K562 (cell line): ENCODE measurements around the gene LEMD3. TPM values are rescaled to one million over a fixed set of nuclear protein-coding genes. Genes with fewer than 3 reads are reported as not detected.

ENCODE experiments used
- ARHGAP35 ChIP-seq: fragments of 450-650 bp; IDR thresholded peaks from 2 replicates; pipeline ENCODE4 v1.6.1; 2018; ENCODE audit not compliant: partially characterized antibody
- ATF3 ChIP-seq, 2 experiments: fragments of 450-650 bp in 1 of 2; sonication (generic) in 1 of 2; formaldehyde crosslinking in 1 of 2; IDR thresholded peaks in 1 of 2; conservative IDR thresholded peaks in 1 of 2; 2 replicates each; pipeline versions ENCODE4 v1.6.1 to v1.8.1; 2016 to 2023; ENCODE audit warnings: mild to moderate bottlenecking in 2 of 2, moderate library complexity in 2 of 2, inconsistent platforms in 1 of 2, missing genetic modification reagents in 1 of 2
- BMI1 ChIP-seq: fragments of 150-350 bp; IDR thresholded peaks from 2 replicates; pipeline ENCODE4 v1.6.1; 2014; ENCODE audit warnings: low read length
- CCNT2 ChIP-seq: IDR thresholded peaks from 2 replicates; pipeline ENCODE4 v1.6.1; 2011; ENCODE audit warnings: borderline replicate concordance, low read depth, mild to moderate bottlenecking, moderate library complexity, mixed read lengths, low read length; ENCODE audit not compliant: insufficient read length; ENCODE audit errors: extremely low read depth
- ETV1 ChIP-seq: fragments of 450-650 bp; conservative IDR thresholded peaks from 2 replicates; pipeline ENCODE4 v1.6.1; 2016; ENCODE audit warnings: missing genetic modification characterization, control low read depth, low read depth, missing compliant biosample characterization
- FOXO4 ChIP-seq: fragments of 450-650 bp; formaldehyde crosslinking; IDR thresholded peaks from 2 replicates; pipeline ENCODE4 v1.4.0; 2020; ENCODE audit warnings: mild to moderate bottlenecking, moderate library complexity
- HDAC2 ChIP-seq: fragments of 450-650 bp; IDR thresholded peaks from 2 replicates; pipeline ENCODE4 v1.6.1; 2016; ENCODE audit warnings: mild to moderate bottlenecking
- ILF3 ChIP-seq: fragments of 450-650 bp; IDR thresholded peaks from 2 replicates; pipeline ENCODE4 v1.6.1; 2018; ENCODE audit warnings: antibody characterized with exemption, mild to moderate bottlenecking, moderate library complexity, borderline replicate concordance
- MTA2 ChIP-seq: fragments of 450-650 bp; IDR thresholded peaks from 2 replicates; pipeline ENCODE4 v1.6.1; 2016; ENCODE audit warnings: low read depth
- NCOA1 ChIP-seq: fragments of 450-650 bp; IDR thresholded peaks from 2 replicates; pipeline ENCODE4 v1.6.1; 2016; ENCODE audit warnings: low read depth
- SMARCA4 ChIP-seq: fragments of 450-650 bp; IDR thresholded peaks from 2 replicates; pipeline ENCODE4 v1.6.1; 2016
- SMARCB1 ChIP-seq: IDR thresholded peaks from 2 replicates; pipeline ENCODE4 v1.6.1; 2011; ENCODE audit warnings: improper control_type of control experiment, low read depth; ENCODE audit not compliant: insufficient read length
- ZBED1 ChIP-seq: IDR thresholded peaks from 2 replicates; pipeline ENCODE4 v1.6.1; 2014
- ZBTB11 ChIP-seq, 3 experiments: fragments of 200-800 bp in 1 of 3; fragments of 250-450 bp in 1 of 3; fragments of 450-650 bp in 1 of 3; sonication (Bioruptor Pico) in 1 of 3; sonication (Bioruptor generic) in 1 of 3; formaldehyde crosslinking in 1 of 3; IDR thresholded peaks; 2 replicates each; pipeline versions ENCODE4 v1.6.1 to v1.8.0; 2016 to 2022; ENCODE audit warnings: mild to moderate bottlenecking in 2 of 3, missing genetic modification characterization in 2 of 3, missing compliant biosample characterization in 1 of 3, moderate library complexity in 1 of 3
- ZC3H11A ChIP-seq: IDR thresholded peaks from 2 replicates; pipeline ENCODE4 v1.6.1; 2012; ENCODE audit warnings: low read depth, low read length, improper control_type of control experiment
- ZNF347 ChIP-seq: fragments of 450-650 bp; formaldehyde crosslinking; IDR thresholded peaks from 2 replicates; pipeline ENCODE4 v1.4.0; 2020; ENCODE audit warnings: low read depth, mild to moderate bottlenecking, moderate library complexity
- ZNF444 ChIP-seq: fragments of 250-450 bp; sonication (Bioruptor Pico); IDR thresholded peaks from 2 replicates; pipeline ENCODE4 v1.4.0; 2020; ENCODE audit warnings: mild to moderate bottlenecking, moderate library complexity
- ZNF707 ChIP-seq: fragments of 250-450 bp; sonication (Bioruptor Pico); conservative IDR thresholded peaks from 2 replicates; pipeline ENCODE4 v1.8.0; 2022; ENCODE audit warnings: inconsistent platforms, mild to moderate bottlenecking, moderate library complexity
- ZNF79 ChIP-seq: fragments of 250-450 bp; sonication (Bioruptor Pico); IDR thresholded peaks from 2 replicates; pipeline ENCODE4 v1.4.0; 2020; ENCODE audit warnings: low read depth, mild to moderate bottlenecking, moderate library complexity
- ZZZ3 ChIP-seq: fragments of 450-650 bp; IDR thresholded peaks from 2 replicates; pipeline ENCODE4 v1.6.1; 2016; ENCODE audit warnings: antibody characterized with exemption, mild to moderate bottlenecking, moderate library complexity
- polyA plus RNA-seq, 8 experiments: library from polyadenylated mRNA; depleted of rRNA in 4 of 8; stranded (reverse) in 5 of 8; unstranded in 3 of 8; fragments of >200 nt; fragmentation: Nextera tagmentation in 2 of 8; fragmentation: Illumina TruSeq in 1 of 8; extraction: Ambion mirVana in 2 of 8; extraction: Trizol in 1 of 8; gene quantifications; 2 replicates each; pipeline versions ENCODE4 v1.2.1 to v1.2.3, GENCODE V29; 2011 to 2014; ENCODE audit warnings: inconsistent platforms in 1 of 8, missing spikeins in 1 of 8
- total RNA-seq, 7 experiments: library from RNA; depleted of rRNA in 6 of 7; stranded (reverse); fragments of >200 nt in 6 of 7; fragmentation: Illumina TruSeq in 2 of 7; extraction: Trizol in 2 of 7; gene quantifications; 2 replicates each; pipeline versions ENCODE4 v1.2.1 to v1.2.3, GENCODE V29; 2011 to 2021; ENCODE audit warnings: low replicate concordance in 1 of 7
- TF ChIP-seq, protein P1 (sequence below): fragments of 250-450 bp; sonication (Bioruptor Pico); IDR thresholded peaks from 2 replicates; pipeline ENCODE4 v1.8.0; 2021; ENCODE audit warnings: borderline replicate concordance, mild to moderate bottlenecking, moderate library complexity; ENCODE audit not compliant: poor library complexity, severe bottlenecking

Gene LEMD3
- total and polyA plus RNA-seq, 9 of the 15 experiments (the other 6 are each of a cell fraction or from before 2014, with no cell fraction given) = 6.8 to 37.4 (median 17.2) TPM

GRCh38 chr12:65182012-65182739 lies 12.8 kb downstream of the LEMD3 start (continued):
- TF ChIP-seq ILF3 (no peak), SMARCB1 (no peak), ETV1 (tag) (no peak), ZBED1 (no peak), ZBTB11 (CRISPR knock-in tag; IDR thresholded peaks at IDR 0.05) (no peak), ZZZ3 (no peak), NCOA1 (no peak), ARHGAP35 (no peak), HDAC2 (no peak), BMI1 (no peak), ZNF347 (CRISPR knock-in tag) (no peak), ZNF707 (CRISPR knock-in tag) (no peak), ZNF79 (CRISPR knock-in tag) (no peak), CCNT2 (peak; percentile 63), SMARCA4 (peak; percentile 47; the same call in 1 of the 2 replicates), ZNF444 (CRISPR knock-in tag) (no peak), FOXO4 (no peak), ATF3 (IDR thresholded peaks at IDR 0.05) (peak; percentile 17; the same call in 1 of the 2 replicates), ATF3 (CRISPR knock-in tag; conservative IDR thresholded peaks at IDR 0.05) (no peak), MTA2 (peak; percentile 39; the same call in 1 of the 2 replicates), ZC3H11A (no peak)
- TF ChIP-seq, protein P1, sequence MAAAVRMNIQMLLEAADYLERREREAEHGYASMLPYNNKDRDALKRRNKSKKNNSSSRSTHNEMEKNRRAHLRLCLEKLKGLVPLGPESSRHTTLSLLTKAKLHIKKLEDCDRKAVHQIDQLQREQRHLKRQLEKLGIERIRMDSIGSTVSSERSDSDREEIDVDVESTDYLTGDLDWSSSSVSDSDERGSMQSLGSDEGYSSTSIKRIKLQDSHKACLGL (CRISPR knock-in tag) = no peak
